Tibial artery (tissue), 4 donors: ENCODE results near the gene UNCX.

Experiments
- DNase-seq, 2 donors: peaks; one replicate each; pipeline ENCODE4 v3.0.0-alpha.2; 2019
- H3K27ac ChIP-seq, 2 donors: fragments of 200-600 bp; sonication (generic) in 1 of 2; 1 replicate in 1 of 2; 2 replicates in 1 of 2; pipeline ENCODE4 v1.5.1; 2018 to 2019; ENCODE audit warnings: mild to moderate bottlenecking in 1 of 2
- H3K27me3 ChIP-seq, 2 donors: fragments of 200-600 bp; sonication (generic) in 1 of 2; one replicate each; pipeline versions ENCODE4 v1.5.1 to v1.6.0; 2016 to 2019
- H3K36me3 ChIP-seq, 3 donors: fragments of 200-600 bp; sonication (generic) in 2 of 3; one replicate each; pipeline ENCODE4 v1.5.1; 2016 to 2019; ENCODE audit warnings: mild to moderate bottlenecking in 2 of 3
- H3K4me1 ChIP-seq, 4 donors: fragments of 200-600 bp; sonication (generic) in 2 of 4; 1 replicate in 3 of 4; 2 replicates in 1 of 4; pipeline ENCODE4 v1.5.1; 2016 to 2019
- H3K4me3 ChIP-seq, 2 donors: fragments of 200-600 bp; sonication (generic) in 1 of 2; 1 replicate in 1 of 2; 2 replicates in 1 of 2; pipeline ENCODE4 v1.5.1; 2018 to 2019; ENCODE audit warnings: mild to moderate bottlenecking in 2 of 2
- H3K9me3 ChIP-seq, 3 donors: fragments of 200-600 bp; sonication (generic) in 1 of 3; one replicate each; pipeline ENCODE4 v1.5.1; 2016 to 2019
- CTCF ChIP-seq, 2 experiments: fragments of 200-600 bp in 1 of 2; fragments of 450-650 bp in 1 of 2; IDR thresholded peaks; one replicate each; pipeline ENCODE4 v1.5.1; 2017 to 2019; ENCODE audit warnings: antibody characterized with exemption in 2 of 2, mild to moderate bottlenecking in 1 of 2, moderate library complexity in 1 of 2
- intact Hi-C: fragments of 100-400 bp; cut with DNase I; formaldehyde crosslinking; loops from one replicate; pipeline ENCODE4 v1.15.0; 2023; ENCODE audit warnings: low total_unique reads

Gene UNCX

GRCh38 chr7:1255080-1255816 lies 22.6 kb downstream of the UNCX start:
- no peak for TF ChIP-seq CTCF (IDR thresholded peaks at IDR 0.05)
- no peak for DNase-seq
- Histone ChIP-seq H3K4me3 (no peak overlapping the region), H3K4me1 (peaks cover 0 to 5% (median 0%) of the 10 kb centered on the region in 4 donors), H3K9me3 (no peaks in the 10 kb centered on the region), H3K27ac (no peak overlapping the region), H3K27me3 (peaks cover 0 to 90% of the 10 kb centered on the region in 2 donors), H3K36me3 (no peaks in the 10 kb centered on the region)
- intact Hi-C loops: loop anchor here (10.0 kb wide), 1 partner anchor 1020 kb away; no protein-coding TSS in a partner anchor

- Histone ChIP-seq H3K27me3 (peaks cover 0 to 90% of the 10 kb centered on the region in 2 donors), H3K4me3 (no peak overlapping the region), H3K36me3 (no peaks in the 10 kb centered on the region), H3K9me3 (no peaks in the 10 kb centered on the region), H3K4me1 (peaks cover 0 to 5% (median 0%) of the 10 kb centered on the region in 4 donors), H3K27ac (no peak overlapping the region)
- DNase-seq: no peak
- TF ChIP-seq CTCF (IDR thresholded peaks at IDR 0.05): no peak
- intact Hi-C loops: loop anchor here (10.0 kb wide), 1 partner anchor 1019 kb away; no protein-coding TSS in a partner anchor
These were observed 23.2 kb downstream of the UNCX start for GRCh38 chr7:1255817-1256340.

- peaks cover 0 to 5% (median 0%) of the 10 kb centered on the region in 4 donors for H3K4me1 ChIP-seq
- intact Hi-C loops: loop anchor here (10.0 kb wide), 1 partner anchor 1018 kb away; no protein-coding TSS in a partner anchor
- H3K27me3 ChIP-seq: peaks cover 0 to 87% of the 10 kb centered on the region in 2 donors
- H3K36me3 ChIP-seq: no peaks in the 10 kb centered on the region
- H3K27ac ChIP-seq: no peak overlapping the region
- no peak for DNase-seq
- H3K9me3 ChIP-seq: no peaks in the 10 kb centered on the region
- no peak for TF ChIP-seq CTCF (IDR thresholded peaks at IDR 0.05)
- no peak overlapping the region for H3K4me3 ChIP-seq
These were observed 23.9 kb downstream of the UNCX start for GRCh38 chr7:1256621-1257020.

- Histone ChIP-seq H3K4me1 (peaks cover 0 to 5% (median 0%) of the 10 kb centered on the region in 4 donors), H3K27me3 (peaks cover 0 to 84% of the 10 kb centered on the region in 2 donors), H3K36me3 (no peaks in the 10 kb centered on the region), H3K4me3 (no peak overlapping the region), H3K27ac (no peak overlapping the region), H3K9me3 (no peaks in the 10 kb centered on the region)
- TF ChIP-seq CTCF (IDR thresholded peaks at IDR 0.05): no peak
- no peak for DNase-seq
- intact Hi-C loops: loop anchor here (10.0 kb wide), 1 partner anchor 1018 kb away; no protein-coding TSS in a partner anchor
These were observed 24.5 kb downstream of the UNCX start for GRCh38 chr7:1257221-1257620.

- Histone ChIP-seq H3K36me3 (no peaks in the 10 kb centered on the region), H3K27ac (no peak overlapping the region), H3K4me3 (no peak overlapping the region), H3K27me3 (peaks cover 0 to 82% of the 10 kb centered on the region in 2 donors), H3K4me1 (peaks cover 0 to 5% (median 0%) of the 10 kb centered on the region in 4 donors), H3K9me3 (no peaks in the 10 kb centered on the region)
- no peak for DNase-seq
- TF ChIP-seq CTCF (IDR thresholded peaks at IDR 0.05): no peak
- intact Hi-C loops: loop anchor here (10.0 kb wide), 1 partner anchor 1017 kb away; no protein-coding TSS in a partner anchor
These were observed 25.2 kb downstream of the UNCX start for GRCh38 chr7:1257863-1258262.
